Activated naive CD8-positive, alpha-beta T cell treated with anti-CD3 and anti-CD28 coated beads for 36 hours (primary cell): ENCODE results near the gene RGS12. TPM values are rescaled to one million over a fixed set of nuclear protein-coding genes. Genes with fewer than 3 reads are reported as not detected.

Source experiments
- DNase-seq: peaks from one replicate; pipeline ENCODE4 v3.0.0; 2021
- H3K27ac Mint-ChIP-seq: one replicate; pipeline ENCODE4 v1.8.0; 2022; ENCODE audit warnings: mild to moderate bottlenecking, moderate library complexity, mixed read lengths
- H3K27me3 Mint-ChIP-seq: one replicate; pipeline ENCODE4 v1.8.0; 2022; ENCODE audit warnings: mild to moderate bottlenecking, mixed read lengths
- H3K36me3 Mint-ChIP-seq: one replicate; pipeline ENCODE4 v1.8.0; 2021; ENCODE audit warnings: mild to moderate bottlenecking, mixed read lengths
- H3K4me1 Mint-ChIP-seq: one replicate; pipeline ENCODE4 v1.8.0; 2021; ENCODE audit warnings: mixed read lengths
- H3K4me3 Mint-ChIP-seq: one replicate; pipeline ENCODE4 v1.8.0; 2022; ENCODE audit warnings: mild to moderate bottlenecking, moderate library complexity, mixed read lengths
- H3K9me3 Mint-ChIP-seq: one replicate; pipeline ENCODE4 v1.8.0; 2022; ENCODE audit warnings: mixed read lengths
- total RNA-seq, 2 experiments: library from RNA; stranded (reverse); gene quantifications; one replicate each; pipeline ENCODE4 v1.2.3, GENCODE V29; 2021

RGS12 gene
- total RNA-seq, 2 experiments from 2014 or later, result 1.7 to 2.9 TPM

- H3K9me3 Mint-ChIP-seq, result no peaks in the 10 kb centered on the region
- no peak overlapping the region for H3K4me3 Mint-ChIP-seq
- H3K27me3 Mint-ChIP-seq, result no peaks in the 10 kb centered on the region
- H3K27ac Mint-ChIP-seq, result no peak overlapping the region
- no peaks in the 10 kb centered on the region for H3K36me3 Mint-ChIP-seq
- no peaks in the 10 kb centered on the region for H3K4me1 Mint-ChIP-seq
- DNase-seq, result no peak
Observed at GRCh38 chr4:3251691-3252479, 40.9 kb upstream of the RGS12 start.

- no peak overlapping the region for H3K4me3 Mint-ChIP-seq
- no peaks in the 10 kb centered on the region for H3K9me3 Mint-ChIP-seq
- H3K36me3 Mint-ChIP-seq, result no peaks in the 10 kb centered on the region
- H3K27ac Mint-ChIP-seq, result no peak overlapping the region
- no peaks in the 10 kb centered on the region for H3K4me1 Mint-ChIP-seq
- DNase-seq, result no peak
- H3K27me3 Mint-ChIP-seq, result no peaks in the 10 kb centered on the region
Observed at GRCh38 chr4:3252480-3252828, 40.4 kb upstream of the RGS12 start.

- no peak overlapping the region for H3K27ac Mint-ChIP-seq
- DNase-seq, result no peak
- no peaks in the 10 kb centered on the region for H3K4me1 Mint-ChIP-seq
- no peak overlapping the region for H3K4me3 Mint-ChIP-seq
- no peaks in the 10 kb centered on the region for H3K27me3 Mint-ChIP-seq
- H3K9me3 Mint-ChIP-seq, result no peaks in the 10 kb centered on the region
- no peaks in the 10 kb centered on the region for H3K36me3 Mint-ChIP-seq
Observed at GRCh38 chr4:3252831-3253641, 39.8 kb upstream of the RGS12 start.

- Mint-ChIP-seq H3K4me3 (no peak overlapping the region), H3K4me1 (no peaks in the 10 kb centered on the region), H3K36me3 (no peaks in the 10 kb centered on the region), H3K27me3 (no peaks in the 10 kb centered on the region), H3K27ac (no peak overlapping the region), H3K9me3 (no peaks in the 10 kb centered on the region)
- no peak for DNase-seq
Observed at GRCh38 chr4:3253808-3254207, 39.0 kb upstream of the RGS12 start.

GRCh38 chr4:3254302-3255131, 38.3 kb upstream of the RGS12 start:
- Mint-ChIP-seq H3K27ac (no peak overlapping the region), H3K9me3 (no peaks in the 10 kb centered on the region), H3K4me1 (no peaks in the 10 kb centered on the region), H3K27me3 (no peaks in the 10 kb centered on the region), H3K4me3 (no peak overlapping the region), H3K36me3 (no peaks in the 10 kb centered on the region)
- DNase-seq, result no peak

- H3K27me3 Mint-ChIP-seq, result no peaks in the 10 kb centered on the region
- no peaks in the 10 kb centered on the region for H3K4me1 Mint-ChIP-seq
- no peaks in the 10 kb centered on the region for H3K9me3 Mint-ChIP-seq
- no peak for DNase-seq
- H3K27ac Mint-ChIP-seq, result no peak overlapping the region
- H3K4me3 Mint-ChIP-seq, result no peak overlapping the region
- no peaks in the 10 kb centered on the region for H3K36me3 Mint-ChIP-seq
Observed at GRCh38 chr4:3255611-3256186, 37.1 kb upstream of the RGS12 start.

GRCh38 chr4:3256230-3257102, 36.4 kb upstream of the RGS12 start:
- Mint-ChIP-seq H3K9me3 (no peaks in the 10 kb centered on the region), H3K27ac (no peak overlapping the region), H3K27me3 (no peaks in the 10 kb centered on the region), H3K36me3 (no peaks in the 10 kb centered on the region), H3K4me1 (no peaks in the 10 kb centered on the region), H3K4me3 (no peak overlapping the region)
- DNase-seq, result no peak

GRCh38 chr4:3257103-3257555, 35.7 kb upstream of the RGS12 start:
- no peaks in the 10 kb centered on the region for H3K36me3 Mint-ChIP-seq
- no peaks in the 10 kb centered on the region for H3K9me3 Mint-ChIP-seq
- H3K4me3 Mint-ChIP-seq, result no peak overlapping the region
- no peaks in the 10 kb centered on the region for H3K4me1 Mint-ChIP-seq
- no peak overlapping the region for H3K27ac Mint-ChIP-seq
- no peak for DNase-seq
- H3K27me3 Mint-ChIP-seq, result no peaks in the 10 kb centered on the region

- no peak for DNase-seq
- Mint-ChIP-seq H3K36me3 (no peaks in the 10 kb centered on the region), H3K4me1 (no peaks in the 10 kb centered on the region), H3K4me3 (no peak overlapping the region), H3K27me3 (no peaks in the 10 kb centered on the region), H3K27ac (no peak overlapping the region), H3K9me3 (no peaks in the 10 kb centered on the region)
Observed at GRCh38 chr4:3257556-3258482, 35.0 kb upstream of the RGS12 start.

GRCh38 chr4:3261411-3262207, 31.2 kb upstream of the RGS12 start:
- Mint-ChIP-seq H3K27ac (no peak overlapping the region), H3K27me3 (no peaks in the 10 kb centered on the region), H3K9me3 (no peaks in the 10 kb centered on the region), H3K36me3 (no peaks in the 10 kb centered on the region), H3K4me3 (no peak overlapping the region), H3K4me1 (no peaks in the 10 kb centered on the region)
- DNase-seq, result no peak

- Mint-ChIP-seq H3K27ac (no peak overlapping the region), H3K4me3 (no peak overlapping the region), H3K36me3 (no peaks in the 10 kb centered on the region), H3K4me1 (no peaks in the 10 kb centered on the region), H3K27me3 (no peaks in the 10 kb centered on the region), H3K9me3 (no peaks in the 10 kb centered on the region)
- DNase-seq, result no peak
Observed at GRCh38 chr4:3262208-3263052, 30.4 kb upstream of the RGS12 start.
